ENCODE measurements around the gene MARK1.

The MARK1 gene

DNA sequence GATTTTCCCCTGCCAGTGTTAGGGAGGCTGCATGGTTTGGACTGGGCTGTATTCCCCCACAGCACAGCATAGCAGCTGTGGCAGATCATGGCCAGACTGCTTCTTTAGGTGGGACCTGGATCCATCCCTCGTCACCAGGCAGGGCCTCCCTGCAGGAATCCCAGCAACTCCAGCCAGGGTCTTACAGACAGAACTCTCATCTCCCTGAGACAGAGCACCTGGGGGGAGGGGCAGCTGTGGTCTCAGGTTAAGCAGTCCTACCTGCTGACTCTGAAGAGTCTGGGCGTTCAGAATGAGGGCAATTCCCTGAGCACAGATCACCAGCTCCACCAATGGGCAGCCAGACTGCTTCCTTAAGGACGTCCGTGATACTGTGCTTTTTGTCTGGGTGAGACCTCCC, 114.3 kb downstream of the MARK1 start:
- TF ChIP-seq, protein P1, sequence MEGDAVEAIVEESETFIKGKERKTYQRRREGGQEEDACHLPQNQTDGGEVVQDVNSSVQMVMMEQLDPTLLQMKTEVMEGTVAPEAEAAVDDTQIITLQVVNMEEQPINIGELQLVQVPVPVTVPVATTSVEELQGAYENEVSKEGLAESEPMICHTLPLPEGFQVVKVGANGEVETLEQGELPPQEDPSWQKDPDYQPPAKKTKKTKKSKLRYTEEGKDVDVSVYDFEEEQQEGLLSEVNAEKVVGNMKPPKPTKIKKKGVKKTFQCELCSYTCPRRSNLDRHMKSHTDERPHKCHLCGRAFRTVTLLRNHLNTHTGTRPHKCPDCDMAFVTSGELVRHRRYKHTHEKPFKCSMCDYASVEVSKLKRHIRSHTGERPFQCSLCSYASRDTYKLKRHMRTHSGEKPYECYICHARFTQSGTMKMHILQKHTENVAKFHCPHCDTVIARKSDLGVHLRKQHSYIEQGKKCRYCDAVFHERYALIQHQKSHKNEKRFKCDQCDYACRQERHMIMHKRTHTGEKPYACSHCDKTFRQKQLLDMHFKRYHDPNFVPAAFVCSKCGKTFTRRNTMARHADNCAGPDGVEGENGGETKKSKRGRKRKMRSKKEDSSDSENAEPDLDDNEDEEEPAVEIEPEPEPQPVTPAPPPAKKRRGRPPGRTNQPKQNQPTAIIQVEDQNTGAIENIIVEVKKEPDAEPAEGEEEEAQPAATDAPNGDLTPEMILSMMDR (IDR thresholded peaks at IDR 0.05; ENCODE audit: low read depth, low read length): no peak
- DNase-seq (ENCODE audit: low read depth in 2 of 2): no peak
- no peak overlapping the region for H3K4me3 ChIP-seq (replicated peaks in 1 of 2; ENCODE audit: low read depth in 2 of 2, low read length in 2 of 2)

DNA sequence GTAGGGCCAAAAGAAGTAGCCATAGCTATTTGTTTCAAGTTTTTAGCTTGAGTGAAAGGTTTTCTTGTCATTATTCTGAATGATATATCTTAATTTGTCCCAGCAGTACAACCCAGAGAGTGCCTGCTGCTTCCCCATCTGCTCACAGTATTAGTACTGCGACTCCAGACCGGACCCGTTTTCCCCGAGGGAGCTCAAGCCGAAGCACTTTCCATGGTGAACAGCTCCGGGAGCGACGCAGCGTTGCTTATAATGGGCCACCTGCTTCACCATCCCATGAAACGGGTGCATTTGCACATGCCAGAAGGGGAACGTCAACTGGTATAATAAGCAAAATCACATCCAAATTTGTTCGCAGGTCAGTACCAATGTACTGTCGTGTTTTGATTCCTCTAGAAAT, 125.1 kb downstream of the MARK1 start:
- TF ChIP-seq, protein P1 (IDR thresholded peaks at IDR 0.05; ENCODE audit: low read depth, low read length): no peak
- DNase-seq (ENCODE audit: low read depth in 2 of 2): no peak
- H3K4me3 ChIP-seq (replicated peaks in 1 of 2; ENCODE audit: low read depth in 2 of 2, low read length in 2 of 2): no peak overlapping the region

DNA sequence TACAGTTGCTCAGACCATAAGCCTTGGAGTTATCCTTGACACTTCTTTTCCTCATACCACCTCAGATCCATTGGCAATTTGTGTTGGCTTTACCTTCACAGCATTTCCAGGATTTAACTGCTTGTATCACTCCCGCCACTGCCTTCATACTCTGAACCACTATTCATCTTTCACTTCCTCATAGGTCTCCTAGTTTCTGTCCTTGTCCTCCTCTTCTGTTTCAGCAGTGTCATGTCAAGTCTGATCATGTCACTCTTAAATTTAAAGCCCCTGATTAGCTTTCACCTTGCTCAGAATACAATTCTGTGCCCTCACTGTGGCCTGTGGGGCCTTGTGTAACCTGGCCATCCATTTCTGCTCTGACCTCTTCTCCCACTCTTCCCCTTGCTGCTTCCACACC, 127.6 kb downstream of the MARK1 start:
- no peak for DNase-seq (ENCODE audit: low read depth in 2 of 2)
- TF ChIP-seq, protein P1 (IDR thresholded peaks at IDR 0.05; ENCODE audit: low read depth, low read length): no peak
- H3K4me3 ChIP-seq (replicated peaks in 1 of 2; ENCODE audit: low read depth in 2 of 2, low read length in 2 of 2): no peak overlapping the region

DNA sequence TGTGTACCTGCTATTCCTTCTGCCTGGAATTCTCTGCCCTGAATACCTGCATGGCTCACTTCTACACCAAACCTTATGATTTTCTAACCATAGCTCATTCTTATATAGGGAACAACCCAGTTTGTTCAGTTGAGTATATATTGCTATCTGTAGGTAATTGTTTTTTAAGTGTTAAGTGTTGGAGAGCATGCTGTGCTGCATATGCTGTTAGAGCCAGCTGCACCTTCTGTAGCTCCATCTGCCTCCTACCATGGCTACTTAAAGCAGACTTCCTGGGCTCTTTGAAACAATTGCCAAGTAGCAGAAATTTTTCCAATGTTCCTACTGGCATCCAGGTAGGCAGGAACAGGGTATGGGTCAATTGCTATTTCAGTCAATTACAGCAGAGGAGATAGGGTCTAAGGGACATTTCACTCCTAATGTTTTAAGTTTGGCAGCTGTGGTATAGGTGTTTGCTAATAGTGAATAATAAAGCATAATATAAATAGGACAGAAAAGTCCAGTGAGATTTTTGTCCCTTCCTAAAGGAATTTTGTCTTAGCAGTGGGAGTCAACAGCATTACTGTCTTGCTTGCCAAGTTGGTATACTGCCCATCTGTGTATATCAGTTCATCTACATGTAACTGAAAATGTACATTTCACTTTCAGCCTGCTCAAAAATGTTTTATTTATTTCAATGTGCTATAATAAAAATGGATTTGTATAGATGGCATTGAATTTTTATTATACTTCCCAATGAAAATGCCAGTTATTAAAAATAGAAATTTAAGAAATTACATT, 128.2 kb downstream of the MARK1 start:
- TF ChIP-seq, protein P1 (IDR thresholded peaks at IDR 0.05; ENCODE audit: low read depth, low read length): no peak
- no peak for DNase-seq (ENCODE audit: low read depth in 2 of 2)
- H3K4me3 ChIP-seq (replicated peaks in 1 of 2; ENCODE audit: low read depth in 2 of 2, low read length in 2 of 2): no peak overlapping the region

DNA sequence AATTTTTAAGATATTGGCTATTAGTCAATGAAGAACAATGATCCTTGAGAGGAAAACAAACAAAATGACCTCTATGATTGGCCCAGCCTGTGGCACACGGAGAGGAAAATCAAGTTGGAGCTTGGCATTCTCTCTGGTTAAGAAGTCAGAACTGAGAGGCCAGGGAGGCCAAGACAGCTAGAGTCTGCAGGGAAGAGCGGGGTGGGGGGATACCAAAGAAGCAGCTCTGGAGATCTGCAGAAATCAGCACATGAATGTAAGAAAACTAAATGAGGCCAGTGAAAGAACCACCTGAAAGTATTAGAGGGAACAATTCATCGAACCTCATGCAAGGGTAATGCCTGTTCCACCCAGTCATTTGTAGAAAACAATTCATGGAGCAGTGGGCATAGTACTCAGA, 138.4 kb downstream of the MARK1 start:
- TF ChIP-seq, protein P1 (IDR thresholded peaks at IDR 0.05; ENCODE audit: low read depth, low read length): no peak
- H3K4me3 ChIP-seq (replicated peaks in 1 of 2; ENCODE audit: low read depth in 2 of 2, low read length in 2 of 2): no peak overlapping the region
- DNase-seq (ENCODE audit: low read depth in 2 of 2): no peak

DNA sequence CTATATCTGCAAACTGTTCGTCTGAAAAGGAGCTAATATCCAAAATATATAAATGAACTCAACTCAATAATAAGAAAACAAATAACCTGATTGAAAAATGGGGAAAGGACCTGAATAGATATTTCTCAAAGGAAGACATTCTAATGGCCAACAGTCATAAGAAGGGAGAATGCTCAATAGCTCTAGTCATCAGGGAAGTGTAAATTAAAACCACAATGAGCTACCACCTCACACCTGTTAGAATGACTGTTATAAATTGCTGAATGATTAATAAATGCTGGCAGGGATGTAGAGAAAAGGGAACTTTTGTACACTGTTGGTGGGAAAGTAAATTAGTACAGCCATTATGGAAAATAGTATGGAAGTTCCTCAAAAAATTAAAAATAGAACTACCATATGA, 141.1 kb downstream of the MARK1 start:
- DNase-seq (ENCODE audit: low read depth in 2 of 2): no peak
- H3K4me3 ChIP-seq (replicated peaks in 1 of 2; ENCODE audit: low read depth in 2 of 2, low read length in 2 of 2): no peak overlapping the region
- TF ChIP-seq, protein P1 (IDR thresholded peaks at IDR 0.05; ENCODE audit: low read depth, low read length): no peak

DNA sequence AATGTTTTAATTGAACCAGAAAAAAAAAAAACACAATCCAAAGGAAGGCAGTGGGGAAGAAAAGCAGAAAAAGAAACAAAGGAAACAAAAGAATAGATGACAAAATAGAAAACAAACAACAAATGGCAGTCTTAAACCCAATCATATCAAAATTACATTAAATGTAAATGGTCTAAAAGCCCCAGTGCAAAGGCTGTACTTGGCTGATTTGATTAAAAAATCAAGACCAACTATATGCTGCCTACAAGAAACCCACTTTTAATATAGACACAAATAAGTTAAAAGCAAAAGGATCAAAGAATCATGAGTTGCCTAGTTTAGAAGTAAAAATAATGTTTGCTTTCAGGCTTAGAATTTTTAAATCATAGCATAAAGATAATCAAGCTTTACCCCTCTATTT, 142.4 kb downstream of the MARK1 start:
- no peak for DNase-seq (ENCODE audit: low read depth in 2 of 2)
- TF ChIP-seq, protein P1 (IDR thresholded peaks at IDR 0.05; ENCODE audit: low read depth, low read length): no peak

More for the DNA sequence above, 142.4 kb downstream of the MARK1 start:
- no peak overlapping the region for H3K4me3 ChIP-seq (replicated peaks in 1 of 2; ENCODE audit: low read depth in 2 of 2, low read length in 2 of 2)
